HuH-7.5 (cell line): ENCODE measurements around the gene SLAIN1.

Experiments used
- DNase-seq: peaks from one replicate; pipeline ENCODE4 v3.0.0; 2011; ENCODE audit warnings: low spot score

The SLAIN1 gene

DNA sequence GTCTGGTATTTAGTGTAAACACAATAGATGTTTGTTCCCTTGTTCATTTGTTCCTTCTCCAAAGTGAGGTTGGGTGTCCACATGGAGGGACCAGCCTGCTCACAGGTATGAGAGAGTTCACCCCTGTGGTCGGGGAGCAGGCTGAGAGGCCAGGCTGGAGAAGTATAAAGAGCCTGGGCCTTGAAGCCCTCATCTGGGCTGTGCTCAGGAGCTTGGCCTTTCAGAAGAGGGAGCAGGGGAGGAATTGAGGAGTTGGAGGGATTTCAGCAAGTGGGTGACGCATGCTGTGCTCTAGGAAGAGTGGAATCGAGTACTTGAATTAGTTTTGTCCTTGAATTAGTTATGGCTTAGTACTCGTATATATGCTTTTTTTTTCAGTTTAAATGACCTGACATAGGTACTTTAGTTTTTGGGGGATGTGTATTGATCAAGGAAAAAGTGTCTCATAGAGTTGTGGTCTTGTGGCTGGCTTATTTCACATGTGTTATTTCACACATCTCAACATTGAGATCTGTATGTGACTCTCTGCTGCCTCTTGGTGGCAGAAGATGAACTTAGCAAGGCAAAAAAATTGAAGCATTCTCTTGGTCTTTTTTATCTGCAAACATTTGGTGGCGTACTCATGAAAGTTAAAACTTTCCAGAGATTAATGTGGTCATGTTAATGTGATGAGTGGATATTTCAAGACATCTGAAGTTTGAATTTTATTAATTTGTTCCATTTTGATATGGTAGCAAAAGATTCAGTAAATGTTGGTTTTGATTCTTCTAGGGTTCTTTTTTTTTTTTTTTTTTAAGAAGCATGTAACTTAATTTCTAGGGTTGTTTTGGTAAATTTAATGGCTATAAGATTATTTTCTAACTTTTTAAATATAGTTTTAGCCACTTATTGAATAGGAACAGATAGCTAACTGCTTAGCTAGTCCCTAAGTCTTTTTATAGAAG is 54.3 kb downstream of the SLAIN1 start:
- peak; percentile 11 for DNase-seq

DNA sequence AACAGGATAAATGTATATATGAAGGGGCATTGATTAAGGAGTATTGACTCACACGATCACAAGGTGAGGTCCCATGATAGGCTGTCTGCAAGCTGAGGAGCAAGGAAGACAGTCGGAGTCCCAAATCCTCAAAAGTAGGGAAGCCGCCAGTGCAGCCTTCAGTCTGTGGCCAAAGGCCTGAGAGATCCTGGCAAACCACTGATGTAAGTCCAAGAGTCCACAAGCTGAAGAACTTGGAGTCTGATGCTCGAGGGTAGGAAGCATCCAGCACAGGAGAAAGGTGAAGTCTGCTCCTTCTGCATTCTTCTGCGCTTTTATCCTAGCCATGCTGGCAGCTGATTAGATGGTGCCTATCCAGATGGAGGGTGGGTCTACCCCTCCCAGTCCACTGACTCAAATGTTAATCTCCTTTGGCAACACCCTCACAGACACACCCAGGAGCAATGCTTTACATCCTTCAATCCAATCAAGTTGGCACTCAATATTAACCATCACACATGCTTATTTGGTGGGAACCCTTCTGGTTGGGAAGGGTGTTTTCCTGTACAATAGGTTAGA is 55.1 kb downstream of the SLAIN1 start:
- no peak for DNase-seq

DNA sequence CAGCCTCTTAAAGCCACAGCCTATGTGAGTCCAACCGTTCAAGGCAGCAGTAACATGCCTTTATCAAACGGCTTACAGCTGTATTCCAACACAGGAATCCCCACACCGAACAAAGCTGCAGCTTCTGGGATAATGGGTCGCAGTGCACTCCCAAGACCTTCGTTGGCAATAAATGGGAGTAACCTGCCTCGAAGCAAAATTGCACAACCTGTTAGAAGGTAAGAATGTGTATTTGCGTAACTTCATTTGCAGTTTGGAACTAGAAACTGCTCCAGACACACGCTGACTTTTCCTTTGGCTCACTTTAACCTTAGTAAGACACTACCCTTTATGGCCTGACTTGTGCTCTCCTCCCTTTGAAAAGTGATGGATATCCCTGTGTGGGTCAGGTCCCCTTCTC is 63.4 kb downstream of the SLAIN1 start:
- no peak for DNase-seq

DNA sequence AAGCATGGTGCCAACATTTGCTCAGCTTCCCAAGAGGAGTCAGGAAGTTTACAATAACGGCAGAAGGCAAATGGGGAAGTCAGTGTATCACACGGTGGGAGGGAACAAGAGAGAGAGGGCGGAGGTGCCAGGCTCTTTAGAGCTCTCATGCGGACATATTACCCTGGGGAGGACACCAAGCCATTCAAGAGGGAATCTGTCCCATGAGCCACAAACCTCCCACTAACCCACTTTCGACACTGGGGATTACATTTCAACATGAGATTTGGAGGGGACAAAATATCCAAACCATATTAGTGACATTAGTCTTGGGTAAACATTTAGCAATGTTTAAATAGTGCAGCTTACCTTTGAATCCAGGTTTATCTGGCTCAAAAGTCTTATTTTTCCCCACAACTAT is 69.9 kb downstream of the SLAIN1 start:
- DNase-seq, result no peak

DNA sequence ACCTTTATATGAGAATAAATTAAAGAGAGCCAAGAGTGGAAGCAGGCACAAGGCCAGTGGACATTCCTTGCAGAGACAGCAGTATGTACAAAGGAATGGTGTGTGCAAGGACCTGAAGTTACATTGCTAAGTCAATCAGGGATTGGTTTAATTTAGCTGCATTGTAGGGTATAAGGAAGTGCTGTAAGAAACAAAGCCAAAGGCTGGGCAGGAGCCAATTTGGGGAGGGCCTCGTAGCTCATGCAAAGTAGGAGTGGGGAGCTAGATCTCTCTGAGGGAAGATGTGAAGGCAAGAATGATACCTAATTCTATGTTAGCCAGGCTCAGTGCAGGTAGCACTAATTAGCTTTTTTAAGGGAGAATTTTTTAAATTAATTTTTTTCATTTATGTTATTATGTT is 76.7 kb downstream of the SLAIN1 start:
- DNase-seq, result no peak

DNA sequence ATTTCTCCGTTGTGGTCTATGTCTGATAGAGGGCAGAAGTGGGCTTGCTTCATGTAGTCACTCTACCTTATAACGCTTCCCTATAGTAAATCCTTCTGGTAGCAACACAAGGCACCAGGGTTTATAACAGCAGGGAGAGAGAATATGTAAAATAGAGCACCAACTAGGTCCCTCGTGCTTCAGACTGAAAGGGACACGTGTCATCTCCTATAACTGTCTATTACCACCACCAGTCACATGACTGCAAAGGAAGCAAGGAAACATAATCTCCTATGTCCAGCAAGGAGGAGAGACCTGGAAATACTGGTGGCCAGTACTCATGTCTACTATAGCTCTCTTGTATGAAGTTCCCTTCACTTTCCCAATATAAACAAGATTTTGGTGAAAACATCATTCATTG is 79.2 kb downstream of the SLAIN1 start:
- DNase-seq, result no peak

DNA sequence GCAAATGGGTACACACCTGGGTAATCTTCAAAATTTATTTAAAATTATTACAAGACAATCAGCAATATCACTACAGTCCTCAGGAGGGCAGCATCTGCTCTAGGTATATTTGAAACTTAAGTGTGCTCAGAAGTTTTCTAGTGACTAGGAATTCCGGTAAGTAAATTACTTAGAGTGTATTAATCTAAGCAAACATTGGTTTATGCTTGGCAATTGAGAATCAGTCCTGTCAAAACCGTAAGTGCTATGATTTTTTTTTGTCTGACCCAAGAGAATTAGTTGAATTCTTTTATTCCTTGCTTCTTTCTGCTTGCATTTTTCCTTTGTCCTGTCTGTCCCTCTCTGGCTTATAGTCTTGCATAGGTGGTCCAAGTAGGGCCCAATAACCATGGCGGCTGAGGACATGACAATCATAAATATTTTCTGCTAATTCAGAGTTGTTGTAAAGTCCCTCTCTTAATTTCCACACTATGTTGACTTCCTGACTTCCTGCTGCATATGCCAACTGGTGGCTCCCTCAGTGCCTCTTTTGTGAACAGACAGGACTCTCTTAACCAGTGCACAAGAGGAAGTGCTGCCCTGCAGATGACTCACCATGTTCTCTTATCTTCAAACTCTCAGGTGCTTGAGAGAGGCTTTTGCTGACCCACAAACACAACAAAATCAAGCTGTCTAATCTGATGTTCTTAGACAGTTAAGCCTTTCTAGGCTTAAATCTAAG is 82.2 kb downstream of the SLAIN1 start:
- DNase-seq, result no peak

DNA sequence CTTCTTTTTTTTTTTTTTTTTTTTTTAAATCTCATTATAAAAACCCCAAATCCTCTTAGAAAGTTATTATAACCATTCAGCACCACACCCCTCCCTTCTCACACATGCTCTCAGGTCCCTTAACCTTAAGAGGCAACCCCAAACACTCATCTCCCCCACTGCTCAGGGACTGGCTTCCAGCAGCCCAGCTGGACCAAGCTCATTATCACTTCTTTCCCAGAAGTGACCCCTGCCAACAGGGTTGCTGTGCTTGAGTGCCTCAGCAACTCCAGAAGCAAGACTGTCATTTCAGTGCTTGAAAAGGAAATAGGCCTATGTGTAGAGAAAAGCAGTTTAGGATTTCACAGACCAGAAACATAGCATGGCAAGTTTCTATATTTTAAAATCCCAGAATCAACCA is 84.3 kb downstream of the SLAIN1 start:
- DNase-seq, result no peak

DNA sequence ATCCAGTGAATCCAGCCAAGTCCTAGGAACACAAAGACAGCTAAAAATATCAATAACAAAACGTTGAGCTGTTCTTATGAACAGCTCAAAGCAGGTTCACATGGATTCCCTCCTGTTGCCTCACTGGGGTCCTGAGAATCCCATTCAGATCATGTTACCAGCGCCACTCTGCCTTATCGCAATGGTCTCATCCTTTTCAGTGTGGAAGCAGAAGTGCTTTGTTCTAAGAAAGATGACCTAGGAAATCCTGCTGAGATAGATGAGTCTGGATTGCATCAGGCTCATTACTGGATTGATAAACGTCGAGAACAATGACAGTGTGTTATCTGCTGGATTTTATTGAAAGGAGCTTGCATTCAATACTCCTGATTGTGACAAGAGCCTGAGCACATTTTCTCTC is 87.0 kb downstream of the SLAIN1 start:
- DNase-seq, result no peak

DNA sequence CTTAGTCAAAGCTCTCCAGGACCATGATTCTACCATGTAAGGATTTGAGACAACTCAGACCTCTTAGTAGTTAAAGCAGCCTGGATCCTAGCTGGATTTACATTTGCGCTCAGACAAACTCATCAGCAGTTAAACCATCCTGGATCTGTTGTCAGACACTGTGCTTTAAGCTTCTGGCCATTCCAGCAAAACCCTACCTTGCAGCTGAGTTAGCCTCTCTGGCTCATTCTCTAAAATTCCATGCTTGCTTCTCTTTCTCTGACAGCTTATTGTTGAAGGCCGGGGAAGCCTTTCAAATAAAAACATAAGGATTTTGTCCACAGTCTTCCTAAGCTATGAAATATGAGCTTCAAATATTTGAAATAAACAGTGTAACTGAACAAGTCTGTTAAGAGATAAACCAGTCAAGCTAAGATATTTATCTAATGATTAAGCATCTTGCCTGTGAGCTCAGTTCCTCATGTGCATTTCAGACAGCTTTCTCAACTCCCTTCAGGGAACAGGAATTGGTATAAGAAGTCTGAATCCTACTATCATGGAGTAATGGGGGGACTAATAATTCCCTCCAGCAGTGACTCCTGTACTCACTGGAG is 89.3 kb downstream of the SLAIN1 start:
- no peak for DNase-seq

DNA sequence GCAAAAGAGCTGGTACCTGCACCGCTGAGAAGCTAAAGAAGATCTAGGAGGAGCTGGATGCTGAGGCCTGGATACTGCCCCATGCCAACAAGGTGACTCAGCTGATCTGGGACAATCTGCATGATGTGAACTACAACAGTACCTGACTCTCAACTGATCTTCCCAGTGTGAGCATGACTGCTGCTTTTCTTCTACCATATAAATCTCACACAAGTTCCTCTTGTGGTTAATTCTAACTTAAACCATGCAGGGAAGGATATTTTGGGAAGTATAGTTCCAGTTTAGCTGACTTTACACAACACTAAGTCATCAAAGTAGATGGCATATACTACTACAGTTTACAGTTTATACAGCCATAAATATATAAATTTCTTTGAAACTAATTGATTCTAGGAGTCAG is 91.9 kb downstream of the SLAIN1 start:
- no peak for DNase-seq

DNA sequence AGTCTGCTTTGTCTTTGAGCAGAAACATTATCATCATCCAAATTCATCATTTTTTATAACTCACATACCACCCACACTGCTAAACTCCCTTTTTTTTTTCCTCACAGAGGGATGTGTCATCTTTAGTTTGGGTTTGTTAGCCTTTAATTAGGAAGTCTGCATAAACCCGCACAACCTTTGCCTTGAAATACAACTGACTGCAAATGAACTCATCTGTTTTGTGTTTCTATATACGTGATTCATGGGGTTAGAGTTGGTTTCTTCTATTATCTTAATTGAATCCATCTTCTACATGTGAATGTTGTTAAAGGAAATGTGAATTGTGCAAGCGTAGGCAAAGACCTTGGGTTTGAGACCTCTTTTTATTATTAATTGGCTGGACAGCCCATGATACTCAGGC is 102.7 kb downstream of the SLAIN1 start:
- no peak for DNase-seq

DNA sequence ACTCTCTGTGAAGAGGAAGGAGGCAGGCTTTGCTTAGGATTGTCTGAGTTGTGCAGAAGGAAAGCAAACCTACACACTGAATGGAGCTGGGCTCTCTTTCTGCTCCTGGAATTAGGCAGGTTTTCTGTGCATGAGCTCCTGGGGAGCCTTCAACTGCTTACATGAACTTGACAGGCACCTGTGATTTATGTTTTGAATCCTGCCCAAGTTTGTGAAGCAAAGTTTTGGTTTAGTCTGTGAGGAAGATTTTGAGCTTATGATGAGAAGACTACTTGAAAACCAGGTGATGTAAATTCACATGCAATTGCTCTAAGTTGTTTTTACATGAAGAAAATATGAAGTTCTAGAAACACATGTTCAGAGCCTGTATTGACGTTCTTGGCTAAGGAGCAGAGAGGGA is 109.0 kb downstream of the SLAIN1 start:
- no peak for DNase-seq

DNA sequence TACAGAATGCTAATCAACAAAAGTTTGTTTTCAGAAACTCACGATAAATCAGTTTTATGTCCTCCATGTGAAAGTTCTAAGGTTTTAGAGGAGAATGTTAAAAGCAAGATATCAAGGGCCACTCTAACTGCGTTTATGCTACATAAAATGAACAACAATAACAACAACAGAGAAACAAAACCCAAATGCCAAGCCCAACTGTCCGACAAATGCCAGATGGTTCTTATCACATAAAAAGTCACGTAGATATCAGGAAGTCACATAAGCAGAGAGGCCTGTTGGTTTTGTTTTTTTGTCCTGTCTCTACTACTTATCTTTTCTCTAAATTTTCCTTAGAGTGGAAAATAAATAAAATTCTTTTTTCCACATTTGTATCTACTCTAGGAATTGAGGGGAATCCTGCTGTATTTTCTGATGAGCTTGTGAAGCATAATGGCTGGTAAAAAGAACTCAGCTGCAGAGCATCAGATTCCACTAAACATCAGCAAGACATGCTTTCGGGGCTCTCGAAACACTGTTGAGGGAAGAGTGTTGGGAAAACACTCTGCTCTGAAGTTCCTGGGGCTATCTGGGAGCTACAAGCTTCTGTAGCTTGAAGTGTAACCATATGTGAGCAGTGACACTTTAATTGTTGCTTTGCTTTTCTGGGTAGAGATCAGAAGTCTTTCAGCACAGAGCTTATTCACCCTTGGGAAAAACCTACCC is 110.1 kb downstream of the SLAIN1 start:
- no peak for DNase-seq

DNA sequence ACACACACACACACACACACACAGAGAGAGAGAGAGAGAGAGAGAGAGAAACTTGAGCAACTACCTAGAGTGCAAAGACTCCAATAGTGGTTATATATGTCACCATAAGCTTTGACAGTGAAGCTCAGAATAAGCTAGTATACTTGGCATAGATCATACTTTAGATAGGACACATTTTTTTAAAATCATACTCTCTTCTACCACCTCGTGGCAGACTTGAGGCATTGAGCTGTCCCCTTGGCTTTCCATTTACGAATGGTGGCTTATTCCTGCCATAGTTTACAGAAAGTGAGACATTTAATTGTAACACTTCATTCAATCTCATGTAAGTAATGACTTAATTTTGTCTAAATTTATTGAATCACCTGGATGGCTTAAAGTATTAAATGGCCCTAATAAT is 112.9 kb downstream of the SLAIN1 start:
- DNase-seq, result no peak

DNA sequence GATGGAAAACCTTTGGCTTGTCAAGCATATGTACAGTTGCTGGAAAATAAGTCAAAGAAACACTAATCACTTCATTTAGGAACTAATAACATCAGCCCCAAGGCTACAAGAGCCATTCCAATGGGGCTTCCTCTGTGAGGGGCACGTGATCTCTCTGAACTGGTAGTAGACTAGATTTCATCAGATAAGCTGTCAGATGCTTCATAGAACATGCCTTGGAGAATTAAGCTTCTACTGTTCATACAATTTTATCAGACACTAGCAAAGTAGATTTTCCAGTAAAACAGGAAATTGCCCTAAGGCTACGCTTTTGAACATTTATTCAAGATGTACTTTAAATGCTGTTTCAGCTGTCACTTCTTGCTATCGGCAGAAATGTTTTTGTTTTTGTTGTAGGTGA is 113.4 kb downstream of the SLAIN1 start:
- DNase-seq, result no peak

DNA sequence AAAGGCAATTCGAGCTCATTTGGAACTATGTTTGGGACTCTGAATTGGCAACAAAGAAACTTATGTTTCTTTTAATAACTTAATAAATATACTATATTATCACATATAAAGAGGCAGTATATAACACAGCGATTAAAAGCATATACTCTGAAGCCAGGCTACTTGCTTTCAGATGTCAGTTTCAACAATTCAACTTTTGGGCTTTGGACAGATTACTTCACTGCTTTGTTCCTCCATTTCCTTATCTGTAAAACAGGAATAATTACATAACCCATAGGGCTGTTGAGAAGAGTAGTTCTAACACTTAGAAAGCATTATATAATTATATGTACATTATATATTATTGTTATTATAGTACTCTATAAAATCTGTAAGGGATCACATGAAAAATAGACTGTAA is 113.9 kb downstream of the SLAIN1 start:
- no peak for DNase-seq

DNA sequence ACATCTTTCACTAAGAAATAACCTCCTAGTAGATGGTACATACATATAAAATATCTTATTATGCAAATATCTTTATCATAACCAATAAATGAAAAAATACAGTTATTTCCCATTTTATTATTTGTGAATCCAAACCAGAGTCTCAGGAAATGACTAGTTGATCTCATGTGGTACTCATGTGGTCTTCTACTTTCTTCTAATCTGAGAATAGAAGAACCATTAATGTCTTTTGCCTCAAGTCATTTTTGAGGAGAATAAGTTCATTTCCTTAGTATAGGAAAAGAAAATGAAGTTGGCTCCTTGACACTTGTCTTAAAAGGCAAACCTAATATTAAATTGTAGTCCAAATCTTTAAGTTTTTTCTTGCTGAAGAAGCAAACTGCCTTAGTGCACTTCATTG is 114.5 kb downstream of the SLAIN1 start:
- no peak for DNase-seq
